ENCODE data around the gene COL11A1.
A peak's percentile ranks its signal among the peaks of the same experiment; 100 is the strongest.

The COL11A1 gene

GRCh38 chr1:102897557-102897956 lies 210.8 kb downstream of the COL11A1 start:
- DNase-seq, result peak; percentile 65

GRCh38 chr1:102896771-102897170 lies 211.6 kb downstream of the COL11A1 start:
- DNase-seq, result no peak

- DNase-seq, result no peak
Observed at GRCh38 chr1:102896286-102896685, 212.0 kb downstream of the COL11A1 start.

GRCh38 chr1:102891868-102892625 lies 216.3 kb downstream of the COL11A1 start:
- DNase-seq, result peak; percentile 81

- DNase-seq, result no peak
Observed at GRCh38 chr1:102886638-102887037, 221.7 kb downstream of the COL11A1 start.

- no peak for DNase-seq
Observed at GRCh38 chr1:102884238-102884637, 224.1 kb downstream of the COL11A1 start.

- DNase-seq, result peak; percentile 86
Observed at GRCh38 chr1:102879439-102879993, 228.8 kb downstream of the COL11A1 start.

- DNase-seq, result no peak
Observed at GRCh38 chr1:102875756-102876155, 232.6 kb downstream of the COL11A1 start.

- no peak for DNase-seq
Observed at GRCh38 chr1:102872526-102872925, 235.8 kb downstream of the COL11A1 start.

- DNase-seq, result no peak
Observed at GRCh38 chr1:102872097-102872496, 236.2 kb downstream of the COL11A1 start.

- DNase-seq, result no peak
Observed at GRCh38 chr1:102863704-102864103, 244.6 kb downstream of the COL11A1 start.

GRCh38 chr1:102861247-102861646 lies 247.1 kb downstream of the COL11A1 start:
- peak; percentile 21 for DNase-seq

GRCh38 chr1:102858695-102859094 lies 249.6 kb downstream of the COL11A1 start:
- DNase-seq, result peak; percentile 83

GRCh38 chr1:102857251-102857650 lies 251.1 kb downstream of the COL11A1 start:
- DNase-seq, result no peak

- DNase-seq, result no peak
Observed at GRCh38 chr1:102853701-102854187, 254.6 kb downstream of the COL11A1 start.

- peak; percentile 13 for DNase-seq
Observed at GRCh38 chr1:102853136-102853535, 255.2 kb downstream of the COL11A1 start.

GRCh38 chr1:102852613-102853012 lies 255.7 kb downstream of the COL11A1 start:
- DNase-seq, result peak; percentile 19

GRCh38 chr1:102851616-102852015 lies 256.7 kb downstream of the COL11A1 start:
- DNase-seq, result peak; percentile 46

- DNase-seq, result no peak
Observed at GRCh38 chr1:102842606-102843005, 265.7 kb downstream of the COL11A1 start.

GRCh38 chr1:102840741-102841140 lies 267.6 kb downstream of the COL11A1 start:
- no peak for DNase-seq

- no peak for DNase-seq
Observed at GRCh38 chr1:102838016-102838415, 270.3 kb downstream of the COL11A1 start.

- DNase-seq, result no peak
Observed at GRCh38 chr1:102837551-102837950, 270.8 kb downstream of the COL11A1 start.

- DNase-seq, result no peak
Observed at GRCh38 chr1:102836991-102837390, 271.3 kb downstream of the COL11A1 start.

- DNase-seq, result peak; percentile 6
Observed at GRCh38 chr1:102834688-102835320, 273.5 kb downstream of the COL11A1 start.

Data from fibroblast of skin of abdomen (primary cell).